ENCODE results near the gene NR3C2.

The NR3C2 gene

GRCh38 chr4:148245015-148245414 is 197.2 kb downstream of the NR3C2 start:
- no peak for TF ChIP-seq CTCF (IDR thresholded peaks at IDR 0.05; ENCODE audit: extremely low read depth, missing control alignments)
- no peak for DNase-seq (ENCODE audit: low spot score)

- no peak for DNase-seq (ENCODE audit: low spot score)
- no peak for TF ChIP-seq CTCF (IDR thresholded peaks at IDR 0.05; ENCODE audit: extremely low read depth, missing control alignments)
Measured at GRCh38 chr4:148243837-148244236, 198.4 kb downstream of the NR3C2 start.

DNA sequence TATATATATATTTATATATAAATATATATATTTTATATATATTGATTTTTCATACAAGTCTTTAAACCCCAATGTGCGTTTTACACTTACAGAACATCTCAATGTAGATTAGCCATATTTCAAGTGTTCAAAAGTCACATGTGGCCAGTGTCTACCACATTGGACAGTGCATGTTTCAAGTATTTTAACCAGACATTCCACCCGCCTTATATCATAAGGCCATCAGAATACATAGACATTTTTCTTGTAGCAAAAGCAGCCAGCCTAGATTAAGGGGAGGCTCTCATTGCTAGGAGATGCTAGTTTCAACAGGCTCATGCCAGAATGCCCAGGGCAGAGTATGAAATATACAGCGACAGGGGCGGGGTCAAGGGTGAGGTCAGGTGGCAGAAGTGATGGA is 202.0 kb downstream of the NR3C2 start:
- DNase-seq (ENCODE audit: low spot score) = no peak
- no peak for TF ChIP-seq CTCF (IDR thresholded peaks at IDR 0.05; ENCODE audit: extremely low read depth, missing control alignments)

- no peak for DNase-seq (ENCODE audit: low spot score)
Measured at GRCh38 chr4:148239494-148239985, 202.7 kb downstream of the NR3C2 start.

GRCh38 chr4:148238811-148239493 is 203.3 kb downstream of the NR3C2 start:
- no peak for TF ChIP-seq CTCF (IDR thresholded peaks at IDR 0.05; ENCODE audit: extremely low read depth, missing control alignments)
- no peak for DNase-seq (ENCODE audit: low spot score)

More at GRCh38 chr4:148239494-148239985, 202.7 kb downstream of the NR3C2 start:
- TF ChIP-seq CTCF (IDR thresholded peaks at IDR 0.05; ENCODE audit: extremely low read depth, missing control alignments) = no peak

DNA sequence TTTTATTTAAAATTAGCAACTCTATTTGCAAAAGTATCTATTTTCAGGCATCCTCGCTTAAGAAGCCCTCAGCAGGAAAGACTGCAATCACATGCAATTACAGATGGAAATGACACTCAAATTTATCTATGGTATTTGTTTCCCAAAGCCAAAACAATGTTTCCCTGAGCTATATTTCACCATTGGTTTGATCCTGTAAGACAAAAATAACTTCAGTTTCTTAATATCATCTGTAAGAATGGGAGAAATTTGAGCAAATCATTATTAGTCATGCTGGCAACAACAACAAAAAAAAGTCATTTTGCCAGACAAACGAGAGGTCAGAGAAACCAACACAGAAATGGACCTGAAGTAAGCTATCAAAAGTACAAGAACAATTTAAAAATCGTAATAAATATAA is 204.1 kb downstream of the NR3C2 start:
- TF ChIP-seq CTCF (IDR thresholded peaks at IDR 0.05; ENCODE audit: extremely low read depth, missing control alignments) = no peak
- DNase-seq (ENCODE audit: low spot score) = no peak

DNA sequence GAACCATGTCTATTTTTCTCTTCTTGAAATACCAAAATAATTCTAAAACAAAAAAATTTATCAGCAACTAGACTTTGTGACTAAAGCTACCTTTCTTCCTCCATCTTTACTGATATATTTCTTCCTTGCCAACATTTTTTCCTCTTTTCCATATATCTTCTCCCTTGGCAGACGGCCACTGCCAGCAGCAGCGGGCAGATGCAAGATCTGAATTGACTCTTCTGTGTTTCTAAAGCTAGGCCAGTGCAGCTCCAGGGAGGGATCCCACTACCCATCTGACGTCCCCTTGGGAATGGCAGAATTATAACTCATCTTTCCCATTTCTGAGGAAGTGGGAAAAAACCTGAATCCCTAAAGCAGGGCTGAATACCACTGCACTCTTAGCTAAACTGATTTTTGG is 206.4 kb downstream of the NR3C2 start:
- TF ChIP-seq CTCF (IDR thresholded peaks at IDR 0.05; ENCODE audit: extremely low read depth, missing control alignments) = no peak

More for the DNA sequence above, 206.4 kb downstream of the NR3C2 start:
- no peak for DNase-seq (ENCODE audit: low spot score)
